Measurements from ENCODE around the gene BEND3. TPM values are rescaled to one million over a fixed set of nuclear protein-coding genes. Genes with fewer than 3 reads are reported as not detected.
"Not testable (repeated sequence)": the region's sequence is repeated elsewhere in the genome, so short reads cannot be mapped to it uniquely, and the experiment has no call there.

Gene BEND3
- total RNA-seq, 1 donor from 2014 or later: 3.1 TPM

DNA sequence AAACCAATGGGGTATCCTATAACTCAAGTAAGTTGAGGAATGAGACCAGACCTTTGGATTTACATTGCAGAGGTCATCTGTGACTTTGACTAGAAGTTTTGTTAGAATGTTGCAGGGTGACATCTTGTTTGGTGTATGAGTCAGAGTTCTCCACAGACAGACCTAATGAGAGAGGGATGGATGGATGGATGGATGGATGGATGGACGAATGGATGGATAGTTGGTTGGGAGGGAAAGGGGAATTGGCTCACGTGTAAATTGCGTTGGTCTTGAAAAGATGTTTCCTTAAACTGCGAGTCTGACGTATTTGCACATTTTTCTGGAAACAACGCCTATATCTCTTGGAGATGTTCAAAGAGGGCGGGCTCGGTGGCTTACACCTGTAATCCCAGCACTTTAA lies 88.3 kb downstream of the BEND3 start:
- no peaks in the 10 kb centered on the region for H3K27me3 ChIP-seq (ENCODE audit: low read depth)
- ATAC-seq (no peak), DNase-seq (no peak)
- TF ChIP-seq, protein P1, sequence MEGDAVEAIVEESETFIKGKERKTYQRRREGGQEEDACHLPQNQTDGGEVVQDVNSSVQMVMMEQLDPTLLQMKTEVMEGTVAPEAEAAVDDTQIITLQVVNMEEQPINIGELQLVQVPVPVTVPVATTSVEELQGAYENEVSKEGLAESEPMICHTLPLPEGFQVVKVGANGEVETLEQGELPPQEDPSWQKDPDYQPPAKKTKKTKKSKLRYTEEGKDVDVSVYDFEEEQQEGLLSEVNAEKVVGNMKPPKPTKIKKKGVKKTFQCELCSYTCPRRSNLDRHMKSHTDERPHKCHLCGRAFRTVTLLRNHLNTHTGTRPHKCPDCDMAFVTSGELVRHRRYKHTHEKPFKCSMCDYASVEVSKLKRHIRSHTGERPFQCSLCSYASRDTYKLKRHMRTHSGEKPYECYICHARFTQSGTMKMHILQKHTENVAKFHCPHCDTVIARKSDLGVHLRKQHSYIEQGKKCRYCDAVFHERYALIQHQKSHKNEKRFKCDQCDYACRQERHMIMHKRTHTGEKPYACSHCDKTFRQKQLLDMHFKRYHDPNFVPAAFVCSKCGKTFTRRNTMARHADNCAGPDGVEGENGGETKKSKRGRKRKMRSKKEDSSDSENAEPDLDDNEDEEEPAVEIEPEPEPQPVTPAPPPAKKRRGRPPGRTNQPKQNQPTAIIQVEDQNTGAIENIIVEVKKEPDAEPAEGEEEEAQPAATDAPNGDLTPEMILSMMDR (IDR thresholded peaks at IDR 0.05): no peak
- H3K4me3 ChIP-seq: no peak overlapping the region
- no peaks in the 10 kb centered on the region for H3K36me3 ChIP-seq
- intact Hi-C loops (cut with DNase I): no loop called here
- peaks cover 21% of the 10 kb centered on the region for H3K4me1 ChIP-seq
- H3K27ac ChIP-seq: no peak overlapping the region
- no peaks in the 10 kb centered on the region for H3K9me3 ChIP-seq

DNA sequence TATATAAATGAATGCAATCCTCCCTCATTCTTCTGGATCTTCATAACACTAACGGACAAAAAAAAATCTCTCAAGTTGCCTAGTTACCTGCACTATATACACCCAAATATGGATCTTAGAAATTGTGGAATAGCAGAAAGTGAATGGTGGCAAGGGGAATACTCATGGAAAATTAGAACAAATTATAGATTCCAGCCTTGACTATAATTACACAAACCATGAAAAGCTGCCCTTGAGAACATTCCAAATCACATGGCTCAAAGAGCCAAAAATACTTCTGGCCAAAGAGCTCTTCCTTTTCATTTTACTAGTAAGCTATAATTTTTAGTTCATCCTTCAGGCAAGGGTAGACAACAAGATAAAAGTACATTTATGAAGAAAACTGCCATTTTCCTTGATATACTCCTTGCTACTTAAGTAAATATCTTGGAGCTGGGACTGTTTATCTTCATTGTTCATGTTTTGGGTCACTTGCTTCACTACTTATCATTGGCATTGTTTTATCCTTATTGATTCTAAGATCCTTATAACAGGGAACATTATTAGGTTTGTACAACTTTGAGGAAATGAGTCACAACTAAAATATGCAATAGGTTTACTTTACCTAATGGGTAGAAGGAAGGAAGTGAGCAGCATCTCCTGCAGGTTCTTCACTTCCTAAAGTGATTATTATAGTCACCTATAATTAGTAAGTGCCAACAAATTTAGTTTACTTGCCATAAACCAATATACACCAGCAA lies 93.7 kb downstream of the BEND3 start:
- Histone ChIP-seq H3K4me1 (no peaks in the 10 kb centered on the region), H3K9me3 (no peaks in the 10 kb centered on the region), H3K4me3 (no peak overlapping the region), H3K36me3 (no peaks in the 10 kb centered on the region), H3K27me3 (ENCODE audit: low read depth) (no peaks in the 10 kb centered on the region), H3K27ac (no peak overlapping the region)
- TF ChIP-seq, protein P1 (IDR thresholded peaks at IDR 0.05): no peak
- DNase-seq: no peak
- ATAC-seq: no peak
- intact Hi-C loops (cut with DNase I): no loop called here

DNA sequence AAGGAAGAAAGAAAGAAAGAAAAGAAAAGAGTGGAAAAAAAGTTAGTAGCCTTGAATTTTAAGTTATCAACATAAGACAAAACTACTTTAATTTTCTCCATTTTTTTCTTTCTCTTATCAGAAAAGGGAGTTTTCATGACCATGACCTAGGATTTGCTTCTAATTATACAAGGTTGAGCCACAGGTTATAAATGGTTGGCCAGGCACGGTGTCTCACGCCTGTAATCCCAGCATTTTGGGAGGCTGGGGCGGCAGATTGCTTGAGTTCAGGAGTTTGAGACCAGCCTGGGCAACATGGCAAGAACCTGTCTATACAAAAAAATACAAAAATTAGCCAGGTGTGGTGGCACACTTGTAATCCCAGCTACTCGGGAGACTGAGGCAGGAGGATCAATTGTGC lies 95.1 kb downstream of the BEND3 start:
- no peak overlapping the region for H3K27ac ChIP-seq
- H3K9me3 ChIP-seq: no peaks in the 10 kb centered on the region
- intact Hi-C loops (cut with DNase I): no loop called here
- no peaks in the 10 kb centered on the region for H3K36me3 ChIP-seq
- no peak for ATAC-seq
- DNase-seq: no peak
- H3K4me3 ChIP-seq: no peak overlapping the region
- TF ChIP-seq, protein P1 (IDR thresholded peaks at IDR 0.05): no peak
- H3K4me1 ChIP-seq: no peaks in the 10 kb centered on the region
- H3K27me3 ChIP-seq (ENCODE audit: low read depth): no peaks in the 10 kb centered on the region

DNA sequence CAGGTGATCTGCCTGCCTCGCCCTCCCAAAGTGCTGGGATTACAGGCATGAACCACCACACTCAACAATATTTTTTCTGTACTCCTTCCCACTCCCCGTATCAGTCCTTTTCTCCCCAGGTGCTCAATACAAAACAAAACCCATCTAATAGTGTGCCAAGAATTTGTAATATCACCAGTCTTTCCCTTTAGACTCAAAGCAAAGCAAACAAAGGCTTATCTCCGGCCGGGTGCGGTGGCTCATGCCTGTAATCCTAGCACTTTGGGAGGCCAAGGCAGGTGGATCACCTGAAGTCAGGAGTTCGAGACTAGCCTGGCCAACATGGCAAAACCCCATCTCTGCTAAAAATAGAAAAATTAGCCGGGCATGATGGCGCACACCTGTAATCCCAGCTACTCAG lies 95.7 kb downstream of the BEND3 start:
- not testable (repeated sequence) for H3K4me3 ChIP-seq, H3K27ac ChIP-seq, ATAC-seq

DNA sequence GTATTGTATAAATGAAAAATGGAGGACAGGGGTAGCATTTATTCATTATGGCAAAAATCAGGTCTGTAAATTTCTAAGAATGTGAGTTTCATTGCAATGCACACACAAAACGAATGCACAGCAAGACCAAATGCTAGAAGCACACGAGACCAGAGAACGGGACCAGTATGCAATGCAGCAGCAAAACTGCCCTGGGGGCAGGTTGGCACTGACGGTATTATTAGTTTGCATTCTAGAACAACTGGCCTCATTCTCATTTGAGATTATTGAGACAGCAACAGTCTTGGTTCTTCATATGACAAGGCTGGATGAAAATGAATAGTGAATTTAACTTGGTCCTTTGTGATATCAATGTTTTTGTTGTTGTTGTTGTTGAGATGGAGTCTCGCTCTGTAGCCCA lies 96.3 kb downstream of the BEND3 start:
- intact Hi-C loops (cut with DNase I): no loop called here
- ATAC-seq: no peak
- no peak for DNase-seq
- TF ChIP-seq, protein P1 (IDR thresholded peaks at IDR 0.05): no peak
- Histone ChIP-seq H3K36me3 (no peaks in the 10 kb centered on the region), H3K4me3 (no peak overlapping the region), H3K27ac (no peak overlapping the region), H3K9me3 (no peaks in the 10 kb centered on the region), H3K27me3 (ENCODE audit: low read depth) (peaks cover under 1% of the 10 kb centered on the region), H3K4me1 (no peaks in the 10 kb centered on the region)

More for the DNA sequence above, 95.7 kb downstream of the BEND3 start:
- H3K9me3 ChIP-seq; H3K27me3 ChIP-seq (ENCODE audit: low read depth); H3K36me3 ChIP-seq; DNase-seq; H3K4me1 ChIP-seq; intact Hi-C loops (cut with DNase I): not testable (repeated sequence)

Other genes with a start within 250 kb of the BEND3 start
- gene CD24, start 140.8 kb downstream of the BEND3 start, total RNA-seq: 33.1 TPM
- 14.9 TPM for gene MTRES1, start 87.3 kb downstream of the BEND3 start, total RNA-seq

Data from lower lobe of right lung (tissue), 2 donors.